HG03442 (cell line): ENCODE data around the gene TPSAB1.
"Not testable (repeated sequence)": the region's sequence is repeated elsewhere in the genome, so short reads cannot be mapped to it uniquely, and the experiment has no call there.

Experiments
- ATAC-seq: cut with Tn5 transposase; IDR thresholded peaks from one replicate; pipeline ENCODE4 v1.9.1; 2021; ENCODE audit warnings: mild to moderate bottlenecking, moderate library complexity; ENCODE audit not compliant: unreplicated experiment

TPSAB1 gene

GRCh38 chr16:1223355-1224214 lies 16.9 kb upstream of the TPSAB1 start:
- no peak for ATAC-seq

GRCh38 chr16:1224558-1224957 lies 15.9 kb upstream of the TPSAB1 start:
- no peak for ATAC-seq

GRCh38 chr16:1225051-1225451 lies 15.5 kb upstream of the TPSAB1 start, which contains the start of gene TPSG1:
Gene TPSG1, minus strand, starts transcription at chr16:1225268. Its CDS starts 16 bp downstream, at chr16:1225252.
- ATAC-seq, result no peak

GRCh38 chr16:1225728-1226311 lies 14.7 kb upstream of the TPSAB1 start:
- ATAC-seq, result not testable (repeated sequence)

- ATAC-seq, result not testable (repeated sequence)
Observed at GRCh38 chr16:1226692-1227091, 13.8 kb upstream of the TPSAB1 start.

- not testable (repeated sequence) for ATAC-seq
Observed at GRCh38 chr16:1228227-1228626, 12.3 kb upstream of the TPSAB1 start.

GRCh38 chr16:1229476-1229875 lies 11.0 kb upstream of the TPSAB1 start:
- not testable (repeated sequence) for ATAC-seq

GRCh38 chr16:1230084-1230470 lies 10.4 kb upstream of the TPSAB1 start, which contains the start of gene TPSB2:
Gene TPSB2, minus strand, starts transcription at chr16:1230184. Its CDS starts 233 bp downstream, at chr16:1229951.
- ATAC-seq, result not testable (repeated sequence)

- not testable (repeated sequence) for ATAC-seq
Observed at GRCh38 chr16:1230471-1231212, 9.9 kb upstream of the TPSAB1 start.

- not testable (repeated sequence) for ATAC-seq
Observed at GRCh38 chr16:1231301-1231700, 9.2 kb upstream of the TPSAB1 start.

- not testable (repeated sequence) for ATAC-seq
Observed at GRCh38 chr16:1232049-1232748, 8.3 kb upstream of the TPSAB1 start.

- not testable (repeated sequence) for ATAC-seq
Observed at GRCh38 chr16:1236659-1237058, 3.8 kb upstream of the TPSAB1 start.

- ATAC-seq, result no peak
Observed at GRCh38 chr16:1237990-1238389, 2.5 kb upstream of the TPSAB1 start.

- not testable (repeated sequence) for ATAC-seq
Observed at GRCh38 chr16:1238909-1239308, 1.6 kb upstream of the TPSAB1 start.

- not testable (repeated sequence) for ATAC-seq
Observed at GRCh38 chr16:1239575-1239974, 930 bp upstream of the TPSAB1 start.

GRCh38 chr16:1241081-1241480 lies 576 bp downstream of the TPSAB1 start:
- ATAC-seq, result not testable (repeated sequence)

GRCh38 chr16:1243363-1243762 lies 2.9 kb downstream of the TPSAB1 start:
- ATAC-seq, result not testable (repeated sequence)

- not testable (repeated sequence) for ATAC-seq
Observed at GRCh38 chr16:1243907-1244850, 3.7 kb downstream of the TPSAB1 start.

- ATAC-seq, result no peak
Observed at GRCh38 chr16:1244881-1245280, 4.4 kb downstream of the TPSAB1 start.
